Endothelial cell of umbilical vein (primary cell): ENCODE results near the gene PRDM2. TPM values are rescaled to one million over a fixed set of nuclear protein-coding genes. Genes with fewer than 3 reads are reported as not detected.

Source experiments
- BruUV-seq: library from RNA; stranded (reverse); fragments of 400-500 nt; replicated peaks from 2 replicates; lab custom pipeline; 2021; lab: Mats Ljungman, UMichigan
- CTCF ChIA-PET: fragments of 300-600, 350-600 bp; sonication (Branson Sonifier 250); formaldehyde crosslinking; loops from one replicate; lab custom pipeline; 2021; ENCODE audit warnings: antibody characterized with exemption, inconsistent platforms; lab: Charles Lee
- POLR2A ChIA-PET: fragments of 300-600, 350-600 bp; sonication (Branson Sonifier 250); formaldehyde crosslinking; loops from one replicate; lab custom pipeline; 2021; ENCODE audit warnings: antibody characterized with exemption, inconsistent platforms; lab: Charles Lee
- DNase-seq: peaks from one replicate; pipeline ENCODE4 v3.0.0-alpha.2; 2011; ENCODE audit warnings: low read depth, low spot score
- FAIRE-seq: peaks from 2 replicates; lab custom pipeline; 2011; peaks lifted over from hg19 to GRCh38; lab: Jason Lieb, UNC
- H2AFZ ChIP-seq: 2 replicates; pipeline ENCODE4 v1.6.0; 2012; ENCODE audit warnings: low read depth, low read length, control low read depth, inconsistent platforms
- H3K27ac ChIP-seq: 2 replicates; pipeline ENCODE4 v1.5.1; 2011; ENCODE audit warnings: low read depth, mild to moderate bottlenecking, control low read depth, low read length, moderate library complexity; ENCODE audit not compliant: insufficient read depth
- H3K27me3 ChIP-seq, 2 experiments: 2 replicates each; pipeline versions ENCODE4 v1.6.0 to v1.6.1; 2011; ENCODE audit warnings: low read length in 2 of 2, mixed read lengths in 1 of 2; ENCODE audit not compliant: control insufficient read depth in 2 of 2, insufficient read depth in 2 of 2
- H3K36me3 ChIP-seq, 2 experiments: 2 replicates in 1 of 2; 3 replicates in 1 of 2; pipeline ENCODE4 v1.5.1; 2011; ENCODE audit warnings: low read length in 2 of 2, mild to moderate bottlenecking in 1 of 2, moderate library complexity in 1 of 2; ENCODE audit not compliant: control insufficient read depth in 2 of 2, insufficient read depth in 2 of 2; ENCODE audit errors: extremely low read depth in 1 of 2
- H3K4me1 ChIP-seq: 3 replicates; pipeline ENCODE4 v1.5.1; 2011; ENCODE audit warnings: mild to moderate bottlenecking, low read length; ENCODE audit not compliant: control insufficient read depth, insufficient read depth; ENCODE audit errors: extremely low read depth
- H3K4me2 ChIP-seq: 2 replicates; pipeline ENCODE4 v1.6.1; 2011; ENCODE audit warnings: low read length, control low read depth, mixed read lengths; ENCODE audit not compliant: insufficient read depth
- H3K4me3 ChIP-seq, 3 experiments: fragments of 200-600 bp in 1 of 3; sonication (generic), shearing (Covaris generic) in 1 of 3; replicated peaks in 1 of 3; 2 replicates each; pipeline ENCODE4 v1.5.1; 2011 to 2016; ENCODE audit warnings: control low read depth in 3 of 3, low read length in 3 of 3, mild to moderate bottlenecking in 2 of 3, inconsistent platforms in 1 of 3, low read depth in 1 of 3, moderate library complexity in 1 of 3; ENCODE audit not compliant: insufficient read depth in 1 of 3
- H3K79me2 ChIP-seq: 2 replicates; pipeline ENCODE4 v1.6.0; 2012; ENCODE audit warnings: low read length, inconsistent platforms; ENCODE audit not compliant: control insufficient read depth, insufficient read depth
- H3K9ac ChIP-seq: replicated peaks from 2 replicates; pipeline ENCODE3; 2011; ENCODE audit warnings: low read length, control low read depth; ENCODE audit not compliant: insufficient read depth; ENCODE audit errors: extremely low read depth
- H3K9me1 ChIP-seq: replicated peaks from 3 replicates; pipeline ENCODE4 v1.6.0; 2011; ENCODE audit warnings: mild to moderate bottlenecking, low read length; ENCODE audit not compliant: control insufficient read depth, insufficient read depth; ENCODE audit errors: extremely low read depth
- H3K9me3 ChIP-seq: replicated peaks from 2 replicates; pipeline ENCODE4 v1.5.1; 2012; ENCODE audit warnings: low read length, inconsistent platforms; ENCODE audit not compliant: control insufficient read depth, insufficient read depth
- H4K20me1 ChIP-seq: replicated peaks from 2 replicates; pipeline ENCODE3; 2011; ENCODE audit warnings: mild to moderate bottlenecking, low read length; ENCODE audit not compliant: control insufficient read depth, insufficient read depth; ENCODE audit errors: extremely low read depth
- EZH2 ChIP-seq: IDR thresholded peaks from 2 replicates; pipeline ENCODE4 v1.6.1; 2012; ENCODE audit warnings: borderline replicate concordance, low read depth, mild to moderate bottlenecking, moderate library complexity, low read length, inconsistent platforms; ENCODE audit not compliant: severe bottlenecking
- FOS ChIP-seq: IDR thresholded peaks from 2 replicates; pipeline ENCODE4 v1.6.1; 2011; ENCODE audit warnings: mild to moderate bottlenecking, low read length, moderate library complexity, borderline replicate concordance; ENCODE audit not compliant: insufficient read depth
- GATA2 ChIP-seq: IDR thresholded peaks from 2 replicates; pipeline ENCODE4 v1.7.0; 2011; ENCODE audit warnings: low read depth, mild to moderate bottlenecking, moderate library complexity, mixed read lengths, low read length; ENCODE audit not compliant: insufficient read length, insufficient read depth
- JUN ChIP-seq: IDR thresholded peaks from 2 replicates; pipeline ENCODE4 v1.6.1; 2011; ENCODE audit warnings: borderline replicate concordance, low read depth; ENCODE audit not compliant: insufficient read length, insufficient read depth
- MYC ChIP-seq: IDR thresholded peaks from one replicate; pipeline ENCODE4 v1.6.1; 2011; ENCODE audit warnings: mild to moderate bottlenecking, low read depth, low read length
- POLR2A ChIP-seq: IDR thresholded peaks from 2 replicates; pipeline ENCODE4 v1.6.1; 2012; ENCODE audit warnings: low read depth, mild to moderate bottlenecking, control low read depth, low read length
- POLR2AphosphoS5 ChIP-seq: IDR thresholded peaks from 2 replicates; pipeline ENCODE4 v1.6.1; 2012; ENCODE audit warnings: low read depth, mild to moderate bottlenecking, control low read depth, low read length, moderate library complexity; ENCODE audit not compliant: insufficient read depth
- dilution Hi-C: fragments of 300-500 bp; cut with MboI; formaldehyde crosslinking; loops from one replicate; pipeline ENCODE4 v1.15.0; 2019; ENCODE audit warnings: low sequenced_read_pairs; ENCODE audit not compliant: extremely low pct_ligation_motif_present
- intact Hi-C: fragments of 100-400 bp; cut with micrococcal nuclease; formaldehyde crosslinking; loops from one replicate; pipeline ENCODE4 v1.10.0; 2022
- polyA plus RNA-seq, 4 experiments: library from polyadenylated mRNA; depleted of rRNA in 3 of 4; stranded (reverse) in 3 of 4; unstranded in 1 of 4; fragments of >200 nt; gene quantifications; 2 replicates each; pipeline versions ENCODE4 v1.2.1 to v1.2.3, GENCODE V29; 2011 to 2012; ENCODE audit warnings: missing spikeins in 1 of 4
- total RNA-seq: library from RNA; stranded (reverse); gene quantifications from 2 replicates; pipeline ENCODE4 v1.2.3, GENCODE V29; 2021
- TF ChIP-seq, protein P1 (sequence below): IDR thresholded peaks from 2 replicates; pipeline ENCODE4 v1.6.1; 2011; ENCODE audit not compliant: insufficient read depth, insufficient read length
- TF ChIP-seq, protein P2 (sequence below), 2 donors: IDR thresholded peaks; 1 replicate in 1 of 2; 2 replicates in 1 of 2; pipeline ENCODE4 v1.5.1; 2011; ENCODE audit warnings: low read length in 2 of 2, mild to moderate bottlenecking in 2 of 2, moderate library complexity in 2 of 2, control low read depth in 1 of 2, inconsistent platforms in 1 of 2, low read depth in 1 of 2; ENCODE audit not compliant: insufficient read depth in 1 of 2; ENCODE audit errors: extremely low read depth in 1 of 2

Gene PRDM2
- total and polyA plus RNA-seq, 2 donors (not counting 3 experiments of a cell fraction or from before 2014, with no cell fraction given) = 11.3 to 35.7 TPM

DNA sequence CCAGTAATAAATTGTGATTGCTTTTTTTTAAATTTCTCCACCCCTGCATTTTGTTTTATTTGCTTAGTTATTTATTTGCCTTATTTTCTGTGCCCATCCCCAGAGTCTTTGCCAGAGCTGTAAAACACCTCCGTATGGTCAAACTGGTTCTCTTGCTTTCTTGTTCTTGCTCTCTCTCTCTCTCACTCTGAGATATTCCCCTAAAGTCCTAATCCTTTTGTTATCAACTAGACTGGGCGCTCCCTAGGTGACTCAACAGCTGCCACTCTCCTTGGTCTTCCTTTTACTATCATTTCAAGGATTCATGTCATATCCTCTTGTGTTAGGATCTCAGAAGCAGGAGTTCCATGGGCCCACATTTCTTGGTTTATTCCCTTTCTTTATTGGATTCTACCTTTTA lies 160.0 kb downstream of the PRDM2 start:
- no peaks in the 10 kb centered on the region for H3K79me2 ChIP-seq
- H3K9me1 ChIP-seq = no peaks in the 10 kb centered on the region
- H2AFZ ChIP-seq = no peak overlapping the region
- no peaks in the 10 kb centered on the region for H4K20me1 ChIP-seq
- no peak overlapping the region for H3K4me2 ChIP-seq
- ChIA-PET CTCF (no interaction called here), POLR2A (no interaction called here)
- H3K36me3 ChIP-seq = no peaks in the 10 kb centered on the region
- dilution Hi-C loops (no loop called here), intact Hi-C loops (no loop called here)
- BruUV-seq = no TSS peak
- H3K9me3 ChIP-seq = no peaks in the 10 kb centered on the region
- H3K27me3 ChIP-seq = no peaks in the 10 kb centered on the region
- no peak overlapping the region for H3K9ac ChIP-seq
- H3K4me3 ChIP-seq = no peak overlapping the region
- FAIRE-seq = no peak
- DNase-seq = no peak
- H3K4me1 ChIP-seq = no peaks in the 10 kb centered on the region
- TF ChIP-seq JUN = no peak
- TF ChIP-seq POLR2A = no peak
- TF ChIP-seq MYC = no peak
- H3K27ac ChIP-seq = no peak overlapping the region

DNA sequence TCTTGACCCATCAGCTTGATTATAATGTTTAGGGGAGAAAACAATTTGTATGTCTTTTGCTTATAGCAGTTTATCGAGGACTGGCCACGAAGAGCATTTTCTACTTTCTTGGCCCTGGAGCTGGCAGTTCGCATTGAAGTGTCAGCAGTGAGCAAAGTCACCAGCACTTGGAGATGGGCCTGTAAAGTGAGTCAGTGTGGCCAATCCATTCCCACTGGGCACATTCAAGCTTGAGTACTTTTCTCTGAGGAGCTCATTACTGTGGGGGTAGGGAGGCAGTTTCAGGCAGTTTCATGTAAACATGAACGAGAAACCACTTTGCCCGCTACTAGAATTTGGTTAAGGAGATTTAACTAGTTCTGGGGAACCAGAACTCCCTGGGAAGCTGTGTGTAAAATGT lies 164.8 kb downstream of the PRDM2 start:
- no peaks in the 10 kb centered on the region for H3K9me3 ChIP-seq
- DNase-seq (no peak), FAIRE-seq (no peak)
- no peaks in the 10 kb centered on the region for H3K27me3 ChIP-seq
- H3K4me3 ChIP-seq = no peak overlapping the region
- no TSS peak for BruUV-seq
- H3K27ac ChIP-seq = no peak overlapping the region
- CTCF ChIA-PET = no interaction called here
- TF ChIP-seq EZH2 = no peak
- TF ChIP-seq GATA2 = no peak
- no peak for TF ChIP-seq JUN
- no peak for TF ChIP-seq POLR2AphosphoS5
- no peak for TF ChIP-seq POLR2A
- TF ChIP-seq, protein P1, sequence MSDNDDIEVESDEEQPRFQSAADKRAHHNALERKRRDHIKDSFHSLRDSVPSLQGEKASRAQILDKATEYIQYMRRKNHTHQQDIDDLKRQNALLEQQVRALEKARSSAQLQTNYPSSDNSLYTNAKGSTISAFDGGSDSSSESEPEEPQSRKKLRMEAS = no peak
- TF ChIP-seq FOS = no peak
- TF ChIP-seq MYC = no peak
- TF ChIP-seq, protein P2, sequence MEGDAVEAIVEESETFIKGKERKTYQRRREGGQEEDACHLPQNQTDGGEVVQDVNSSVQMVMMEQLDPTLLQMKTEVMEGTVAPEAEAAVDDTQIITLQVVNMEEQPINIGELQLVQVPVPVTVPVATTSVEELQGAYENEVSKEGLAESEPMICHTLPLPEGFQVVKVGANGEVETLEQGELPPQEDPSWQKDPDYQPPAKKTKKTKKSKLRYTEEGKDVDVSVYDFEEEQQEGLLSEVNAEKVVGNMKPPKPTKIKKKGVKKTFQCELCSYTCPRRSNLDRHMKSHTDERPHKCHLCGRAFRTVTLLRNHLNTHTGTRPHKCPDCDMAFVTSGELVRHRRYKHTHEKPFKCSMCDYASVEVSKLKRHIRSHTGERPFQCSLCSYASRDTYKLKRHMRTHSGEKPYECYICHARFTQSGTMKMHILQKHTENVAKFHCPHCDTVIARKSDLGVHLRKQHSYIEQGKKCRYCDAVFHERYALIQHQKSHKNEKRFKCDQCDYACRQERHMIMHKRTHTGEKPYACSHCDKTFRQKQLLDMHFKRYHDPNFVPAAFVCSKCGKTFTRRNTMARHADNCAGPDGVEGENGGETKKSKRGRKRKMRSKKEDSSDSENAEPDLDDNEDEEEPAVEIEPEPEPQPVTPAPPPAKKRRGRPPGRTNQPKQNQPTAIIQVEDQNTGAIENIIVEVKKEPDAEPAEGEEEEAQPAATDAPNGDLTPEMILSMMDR (IDR thresholded peaks at IDR 0.05; ENCODE audit: extremely low read depth in 1 of 2, insufficient read depth in 1 of 2, low read depth in 1 of 2, low read length in 2 of 2) = no peak
- H4K20me1 ChIP-seq = no peaks in the 10 kb centered on the region
- H3K79me2 ChIP-seq = no peaks in the 10 kb centered on the region
- dilution Hi-C loops = no loop called here
- H3K36me3 ChIP-seq = no peaks in the 10 kb centered on the region
- no peak overlapping the region for H2AFZ ChIP-seq
- intact Hi-C loops = no loop called here
- no peaks in the 10 kb centered on the region for H3K9me1 ChIP-seq
- H3K4me2 ChIP-seq = no peak overlapping the region
- H3K4me1 ChIP-seq = no peaks in the 10 kb centered on the region
- POLR2A ChIA-PET = no interaction called here
- H3K9ac ChIP-seq = no peak overlapping the region
